ENCODE data around the gene EMX2. TPM values are rescaled to one million over a fixed set of nuclear protein-coding genes. Genes with fewer than 3 reads are reported as not detected.
A peak's percentile ranks its signal among the peaks of the same experiment; 100 is the strongest.

EMX2 gene
- total and polyA plus RNA-seq, 10 of the 15 experiments (the other 5 are each of a cell fraction or from before 2014, with no cell fraction given) = 0.12 TPM; not detected in 9

DNA sequence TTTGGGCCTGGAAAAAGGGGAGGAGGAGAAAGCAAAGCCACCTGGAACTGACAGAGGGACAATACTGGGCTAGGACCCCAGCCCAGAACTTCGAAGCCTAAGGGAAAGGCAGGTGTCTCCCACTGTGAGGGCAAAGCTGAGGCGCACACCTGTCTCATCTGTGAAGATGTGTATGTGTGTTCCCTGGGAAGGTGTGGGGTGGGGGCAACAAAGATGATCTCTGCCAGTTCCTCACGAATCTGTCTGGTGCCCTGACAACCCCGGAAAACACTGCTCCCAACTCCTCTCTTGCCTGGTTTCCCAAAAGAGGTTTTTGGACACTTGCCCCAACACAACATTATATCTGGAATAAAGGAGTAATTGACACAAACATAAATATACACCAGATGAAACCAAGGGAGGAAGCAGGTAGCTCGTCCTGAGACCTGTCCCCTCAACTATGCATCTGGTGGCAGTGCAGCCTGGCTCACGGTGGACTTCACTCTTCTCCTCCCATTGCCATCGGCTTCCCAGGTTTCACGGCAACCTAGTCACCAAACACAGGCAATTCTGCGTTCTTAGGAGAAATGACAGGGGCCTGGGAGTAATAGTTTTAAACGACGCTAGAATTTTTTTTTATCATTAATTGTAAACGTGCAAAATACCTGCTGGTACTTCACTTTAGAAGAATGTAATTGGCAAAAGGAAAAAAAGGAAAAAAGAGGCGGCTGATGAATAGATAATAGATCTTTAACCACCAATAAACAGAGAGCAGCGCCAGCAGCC, 1.7 kb upstream of the EMX2 start:
- Histone ChIP-seq H3K27me3 (replicated peaks in 1 of 2; ENCODE audit: control insufficient read depth in 2 of 2, insufficient read depth in 2 of 2, low read length in 1 of 2) (peaks cover 20 to 37% of the 10 kb centered on the region in 2 experiments), H3K79me2 (ENCODE audit: control insufficient read depth, insufficient read depth, low read length) (no peaks in the 10 kb centered on the region), H3K9me3 (replicated peaks; ENCODE audit: control insufficient read depth, insufficient read depth, low read length) (no peaks in the 10 kb centered on the region; the same call in 2 of the 3 replicates), H3K27ac (ENCODE audit: control insufficient read depth, insufficient read depth) (no peak overlapping the region), H3K36me3 (ENCODE audit: control insufficient read depth in 2 of 2, insufficient read depth in 2 of 2, low read length in 1 of 2) (no peaks in the 10 kb centered on the region), H3K4me2 (ENCODE audit: control insufficient read depth, insufficient read depth) (no peak overlapping the region), H4K20me1 (ENCODE audit: control insufficient read depth, insufficient read depth) (no peaks in the 10 kb centered on the region), H2AFZ (ENCODE audit: control insufficient read depth, low read depth, low read length) (no peak overlapping the region), H3K4me1 (ENCODE audit: control insufficient read depth, insufficient read depth, low read length) (peaks cover 7% of the 10 kb centered on the region), H3K4me3 (no peak overlapping the region), H3K9ac (ENCODE audit: control insufficient read depth, insufficient read depth, low read length) (no peak overlapping the region)
- CTCF ChIA-PET = interaction anchor here (0.7 kb wide), 2 partner anchors 30 to 364 kb away, joined by 3 read pairs; no protein-coding TSS in a partner anchor
- TF ChIP-seq SMAD1 (IDR thresholded peaks at IDR 0.05; ENCODE audit: low read depth, partially characterized antibody) (no peak), NFYB (IDR thresholded peaks at IDR 0.05; ENCODE audit: insufficient read depth, low read depth, low read length) (no peak)
- intact Hi-C loops (cut with micrococcal nuclease; ENCODE audit: unreplicated experiment) (loop anchor here (10.0 kb wide), 2 partner anchors 114 to 144 kb away; no protein-coding TSS in a partner anchor), in situ Hi-C loops (cut with MboI) (no loop called here)
- 6% methylated on average over 14 of the region's 14 CpGs for WGBS (ENCODE audit: insufficient coverage, insufficient replicate concordance, low lambda C conversion rate, missing lambda C conversion rate)
- no TSS peak for BruUV-seq (replicated peaks)
- no peak for FAIRE-seq
- POLR2A ChIA-PET = no interaction called here
- RAD21 ChIA-PET (ENCODE audit: unreplicated experiment) = interaction anchor here (6.7 kb wide), 1 partner anchor 114 kb away, joined by 55 read pairs; no protein-coding TSS in a partner anchor
- SMC1A ChIA-PET (ENCODE audit: uncharacterized antibody, unreplicated experiment) = interaction anchor here (0.6 to 3.4 kb wide), 5 partner anchors 38 to 222 kb away, joined by 3 to 30 read pairs (median 4); no protein-coding TSS in a partner anchor
- DNase-seq (ENCODE audit: low read depth, low spot score) = no peak
- no peak for ATAC-seq

DNA sequence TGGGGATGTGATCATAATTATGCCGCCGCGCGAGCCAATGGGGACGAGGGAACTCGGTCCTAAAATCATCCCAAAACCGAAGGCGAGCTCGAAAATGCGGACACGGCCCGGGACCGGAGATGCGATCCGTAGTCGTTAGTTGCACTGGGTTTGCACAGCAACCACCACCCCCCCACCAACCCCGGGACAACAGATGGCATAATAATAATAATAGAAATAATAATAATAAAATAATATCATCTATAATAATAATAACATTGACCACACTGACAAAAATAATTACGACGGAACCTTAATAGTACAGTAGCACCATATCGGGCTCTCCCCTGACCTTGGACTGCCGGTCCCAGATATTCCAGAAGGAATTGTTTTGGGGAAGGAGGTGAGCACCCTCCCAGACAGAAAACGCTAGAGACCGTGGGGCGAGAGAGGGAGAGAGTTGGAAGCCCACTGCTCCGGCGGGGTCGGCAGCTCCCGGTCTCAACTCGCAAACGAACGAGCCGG, 1.1 kb upstream of the EMX2 start:
- ChIA-PET RAD21 (ENCODE audit: unreplicated experiment) (interaction anchor here (6.7 kb wide), 1 partner anchor 113 kb away, joined by 55 read pairs; no protein-coding TSS in a partner anchor), SMC1A (ENCODE audit: uncharacterized antibody, unreplicated experiment) (interaction anchor here (0.6 to 3.4 kb wide), 4 partner anchors 39 to 222 kb away, joined by 3 to 12 read pairs (median 4); no protein-coding TSS in a partner anchor), POLR2A (no interaction called here), CTCF (no interaction called here)
- intact Hi-C loops (cut with micrococcal nuclease; ENCODE audit: unreplicated experiment) = loop anchor here (10.0 kb wide), 2 partner anchors 113 to 143 kb away; no protein-coding TSS in a partner anchor
- BruUV-seq (replicated peaks) = no TSS peak
- 41% methylated on average over 30 of the region's 32 CpGs for WGBS (ENCODE audit: insufficient coverage, insufficient replicate concordance, low lambda C conversion rate, missing lambda C conversion rate)
- FAIRE-seq (no peak), DNase-seq (ENCODE audit: low read depth, low spot score) (no peak), ATAC-seq (no peak)
- Histone ChIP-seq H3K9ac (ENCODE audit: control insufficient read depth, insufficient read depth, low read length) (no peak overlapping the region), H3K9me3 (replicated peaks; ENCODE audit: control insufficient read depth, insufficient read depth, low read length) (no peaks in the 10 kb centered on the region; the same call in 2 of the 3 replicates), H2AFZ (ENCODE audit: control insufficient read depth, low read depth, low read length) (no peak overlapping the region), H4K20me1 (ENCODE audit: control insufficient read depth, insufficient read depth) (no peaks in the 10 kb centered on the region), H3K4me2 (ENCODE audit: control insufficient read depth, insufficient read depth) (no peak overlapping the region), H3K36me3 (ENCODE audit: control insufficient read depth in 2 of 2, insufficient read depth in 2 of 2, low read length in 1 of 2) (no peaks in the 10 kb centered on the region), H3K27ac (ENCODE audit: control insufficient read depth, insufficient read depth) (no peak overlapping the region), H3K4me1 (ENCODE audit: control insufficient read depth, insufficient read depth, low read length) (peaks cover 7% of the 10 kb centered on the region), H3K4me3 (no peak overlapping the region), H3K79me2 (ENCODE audit: control insufficient read depth, insufficient read depth, low read length) (no peaks in the 10 kb centered on the region), H3K27me3 (replicated peaks in 1 of 2; ENCODE audit: control insufficient read depth in 2 of 2, insufficient read depth in 2 of 2, low read length in 1 of 2) (peaks cover 21 to 40% of the 10 kb centered on the region in 2 experiments)
- in situ Hi-C loops (cut with MboI) = no loop called here
- TF ChIP-seq FOS (IDR thresholded peaks at IDR 0.05; ENCODE audit: borderline replicate concordance, extremely low read depth, insufficient read length) (no peak), SP1 (IDR thresholded peaks at IDR 0.05; ENCODE audit: low read depth, low read length) (peak; percentile 24)

Data from GM12878 (cell line).